ENCODE results near the gene ITPK1.
"Not testable (repeated sequence)": the region's sequence is repeated elsewhere in the genome, so short reads cannot be mapped to it uniquely, and the experiment has no call there.

ITPK1 gene

DNA sequence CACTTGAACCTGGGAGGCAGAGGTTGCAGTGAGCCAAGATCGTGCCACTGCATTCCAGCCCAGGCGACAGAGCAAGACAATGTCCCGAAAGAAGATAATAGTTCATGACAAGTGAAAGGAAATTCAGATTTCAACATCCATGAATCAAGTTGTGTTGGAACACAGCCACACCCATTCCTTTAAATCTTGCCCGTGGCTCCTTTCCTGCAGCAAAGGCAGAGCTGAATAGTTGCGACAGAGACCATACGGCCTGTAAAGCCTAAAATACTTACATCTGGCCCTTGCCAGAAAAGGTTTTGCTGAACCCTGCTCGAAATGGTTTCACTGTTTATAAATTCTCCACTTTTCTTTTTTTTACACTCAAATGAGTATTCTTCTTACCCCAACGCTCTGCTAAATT is 17.7 kb upstream of the ITPK1 start:
- H3K9ac ChIP-seq (ENCODE audit: low read length) = no peak overlapping the region

DNA sequence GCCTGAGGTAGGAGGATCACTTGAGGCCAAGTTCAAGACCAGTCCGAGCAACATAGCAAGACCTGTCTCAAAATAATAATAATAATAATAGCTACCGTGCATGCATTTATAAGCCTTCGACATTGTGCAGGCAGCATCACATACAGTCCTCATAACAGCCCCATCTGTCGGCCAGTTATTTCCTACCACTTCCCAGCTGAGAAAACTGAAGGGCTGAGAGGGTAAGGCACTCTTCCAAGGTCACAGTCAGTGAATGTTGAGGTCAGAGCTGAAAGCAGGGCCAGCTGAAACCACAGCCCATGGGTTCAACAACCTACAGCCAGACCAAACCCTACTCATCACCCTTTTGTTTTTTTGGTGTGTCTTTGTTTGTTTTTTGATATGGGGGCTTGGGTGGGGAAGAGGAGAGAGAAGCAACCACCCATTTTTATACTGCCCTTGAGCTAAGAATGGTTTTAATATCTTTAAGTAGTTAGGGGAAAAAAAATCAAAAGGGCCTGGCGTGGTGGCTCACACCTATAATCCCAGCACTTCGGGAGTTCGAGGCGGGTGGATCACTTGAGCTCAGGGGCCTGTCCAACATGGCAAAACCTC is 16.8 kb upstream of the ITPK1 start:
- peak; percentile 8 for DNase-seq
- Histone ChIP-seq H3F3A (ENCODE audit: insufficient read depth, low read length) (no peaks in the 10 kb centered on the region), H3K4me3 (ENCODE audit: low read length) (no peak overlapping the region), H3K9me2 (replicated peaks; ENCODE audit: insufficient read depth, low read length) (no peaks in the 10 kb centered on the region), H3K36me3 (replicated peaks; ENCODE audit: insufficient read depth, low read length) (no peaks in the 10 kb centered on the region), H2AFZ (ENCODE audit: low read length) (no peak overlapping the region), H3K27me3 (replicated peaks; ENCODE audit: insufficient read depth, low read length) (no peaks in the 10 kb centered on the region), H3K9ac (ENCODE audit: low read length) (no peak overlapping the region), H3K9me3 (replicated peaks; ENCODE audit: insufficient read depth, low read length) (no peaks in the 10 kb centered on the region), H3K4me2 (ENCODE audit: low read depth, low read length) (no peak overlapping the region), H3K79me2 (ENCODE audit: low read length) (no peaks in the 10 kb centered on the region), H3K4me1 (ENCODE audit: low read length) (no peaks in the 10 kb centered on the region), H3K27ac (ENCODE audit: low read length) (no peak overlapping the region), H4K20me1 (ENCODE audit: insufficient read depth, low read length) (no peaks in the 10 kb centered on the region)
- no peak for TF ChIP-seq EZH2 (optimal IDR thresholded peaks at IDR 0.05; ENCODE audit: low read depth, low read length)
- TF ChIP-seq, protein P1, sequence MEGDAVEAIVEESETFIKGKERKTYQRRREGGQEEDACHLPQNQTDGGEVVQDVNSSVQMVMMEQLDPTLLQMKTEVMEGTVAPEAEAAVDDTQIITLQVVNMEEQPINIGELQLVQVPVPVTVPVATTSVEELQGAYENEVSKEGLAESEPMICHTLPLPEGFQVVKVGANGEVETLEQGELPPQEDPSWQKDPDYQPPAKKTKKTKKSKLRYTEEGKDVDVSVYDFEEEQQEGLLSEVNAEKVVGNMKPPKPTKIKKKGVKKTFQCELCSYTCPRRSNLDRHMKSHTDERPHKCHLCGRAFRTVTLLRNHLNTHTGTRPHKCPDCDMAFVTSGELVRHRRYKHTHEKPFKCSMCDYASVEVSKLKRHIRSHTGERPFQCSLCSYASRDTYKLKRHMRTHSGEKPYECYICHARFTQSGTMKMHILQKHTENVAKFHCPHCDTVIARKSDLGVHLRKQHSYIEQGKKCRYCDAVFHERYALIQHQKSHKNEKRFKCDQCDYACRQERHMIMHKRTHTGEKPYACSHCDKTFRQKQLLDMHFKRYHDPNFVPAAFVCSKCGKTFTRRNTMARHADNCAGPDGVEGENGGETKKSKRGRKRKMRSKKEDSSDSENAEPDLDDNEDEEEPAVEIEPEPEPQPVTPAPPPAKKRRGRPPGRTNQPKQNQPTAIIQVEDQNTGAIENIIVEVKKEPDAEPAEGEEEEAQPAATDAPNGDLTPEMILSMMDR (IDR thresholded peaks at IDR 0.05; ENCODE audit: low read length) = peak; percentile 37

More for the DNA sequence above, 17.7 kb upstream of the ITPK1 start:
- H3K36me3 ChIP-seq (replicated peaks; ENCODE audit: insufficient read depth, low read length) = no peaks in the 10 kb centered on the region
- no peak overlapping the region for H3K27ac ChIP-seq (ENCODE audit: low read length)
- TF ChIP-seq EZH2 (optimal IDR thresholded peaks at IDR 0.05; ENCODE audit: low read depth, low read length) (no peak), EZH2phosphoT487 (IDR thresholded peaks at IDR 0.05; ENCODE audit: low read length) (no peak)
- TF ChIP-seq, protein P1 (IDR thresholded peaks at IDR 0.05; ENCODE audit: low read length) = no peak
- H2AFZ ChIP-seq (ENCODE audit: low read length) = no peak overlapping the region
- no peaks in the 10 kb centered on the region for H3K27me3 ChIP-seq (replicated peaks; ENCODE audit: insufficient read depth, low read length)
- no peak for DNase-seq
- H3F3A ChIP-seq (ENCODE audit: insufficient read depth, low read length) = no peaks in the 10 kb centered on the region
- no peaks in the 10 kb centered on the region for H3K4me1 ChIP-seq (ENCODE audit: low read length)
- no peaks in the 10 kb centered on the region for H4K20me1 ChIP-seq (ENCODE audit: insufficient read depth, low read length)
- H3K9me3 ChIP-seq (replicated peaks; ENCODE audit: insufficient read depth, low read length) = no peaks in the 10 kb centered on the region
- H3K4me2 ChIP-seq (ENCODE audit: low read depth, low read length) = no peak overlapping the region
- H3K9me2 ChIP-seq (replicated peaks; ENCODE audit: insufficient read depth, low read length) = no peaks in the 10 kb centered on the region
- no peaks in the 10 kb centered on the region for H3K79me2 ChIP-seq (ENCODE audit: low read length)
- H3K4me3 ChIP-seq (ENCODE audit: low read length) = no peak overlapping the region

DNA sequence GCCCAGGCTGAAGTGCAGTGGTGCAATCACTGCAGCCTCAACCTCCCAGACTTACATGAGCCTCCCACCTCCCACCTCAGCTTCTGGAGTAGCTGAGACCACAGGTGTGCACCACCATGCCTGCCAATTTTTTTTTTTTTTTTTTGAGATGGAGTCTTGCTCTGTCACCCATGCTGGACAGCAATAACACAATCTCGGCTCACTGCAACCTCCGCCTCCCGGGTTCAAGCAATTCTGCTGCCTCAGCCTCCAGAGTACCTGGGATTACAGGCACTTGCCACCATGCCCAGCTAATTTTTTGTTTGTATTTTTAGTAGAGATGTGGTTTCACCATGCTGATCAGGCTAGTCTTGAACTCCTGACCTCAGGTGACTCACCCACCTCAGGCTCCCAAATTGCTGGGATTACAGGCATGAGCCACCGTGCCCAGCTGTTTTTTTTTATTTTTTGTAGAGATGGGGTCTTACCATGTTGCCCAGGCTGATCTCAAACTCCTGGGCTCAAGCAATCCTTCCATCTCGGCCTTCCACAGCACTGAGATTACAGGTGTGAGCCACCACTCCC is 15.6 kb upstream of the ITPK1 start:
- H3K4me2 ChIP-seq (ENCODE audit: low read depth, low read length); H2AFZ ChIP-seq (ENCODE audit: low read length); H3K9ac ChIP-seq (ENCODE audit: low read length); H3F3A ChIP-seq (ENCODE audit: insufficient read depth, low read length); DNase-seq; H3K9me2 ChIP-seq (replicated peaks; ENCODE audit: insufficient read depth, low read length); H3K36me3 ChIP-seq (replicated peaks; ENCODE audit: insufficient read depth, low read length); H3K27ac ChIP-seq (ENCODE audit: low read length); H3K79me2 ChIP-seq (ENCODE audit: low read length); H3K27me3 ChIP-seq (replicated peaks; ENCODE audit: insufficient read depth, low read length); H3K4me3 ChIP-seq (ENCODE audit: low read length); H3K9me3 ChIP-seq (replicated peaks; ENCODE audit: insufficient read depth, low read length); H4K20me1 ChIP-seq (ENCODE audit: insufficient read depth, low read length); H3K4me1 ChIP-seq (ENCODE audit: low read length): not testable (repeated sequence)

DNA sequence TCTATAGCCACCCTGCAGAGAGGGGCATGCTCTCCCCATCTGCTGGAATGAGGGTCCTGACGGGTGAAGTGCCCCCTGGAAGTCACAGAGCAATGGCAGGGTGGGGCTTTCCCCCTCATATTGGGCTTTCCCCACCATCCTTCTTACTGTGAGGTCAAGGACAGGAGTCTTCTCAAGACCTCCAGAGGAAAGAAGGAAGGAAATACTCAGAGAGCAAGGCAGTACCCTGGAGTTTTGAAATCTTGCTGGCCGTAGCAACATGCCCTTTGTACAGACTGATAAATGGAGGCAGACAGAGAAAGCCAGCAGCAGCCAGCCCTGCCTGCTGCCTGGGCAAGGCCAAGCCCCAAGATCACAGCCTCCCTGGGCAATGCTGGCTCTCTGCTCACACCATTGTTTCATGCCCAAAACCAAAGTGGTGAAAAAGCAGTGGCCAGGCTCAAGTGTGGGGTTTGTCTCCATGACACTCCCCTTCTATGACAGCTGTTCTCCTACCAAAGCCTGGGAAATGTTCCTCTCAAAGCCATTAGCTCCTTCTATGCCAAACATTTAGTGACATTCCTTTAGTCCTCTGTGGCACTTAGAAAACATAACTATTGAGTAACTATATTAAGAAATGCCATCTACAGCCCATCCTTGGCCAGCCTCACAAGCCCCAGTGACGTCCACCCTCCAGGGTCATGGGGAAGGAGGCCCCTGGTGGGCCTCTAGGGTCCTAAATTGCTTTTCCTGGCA is 13.2 kb upstream of the ITPK1 start:
- no peak for DNase-seq
- no peak overlapping the region for H3K4me2 ChIP-seq (ENCODE audit: low read depth, low read length)

More for the DNA sequence above, 13.2 kb upstream of the ITPK1 start:
- Histone ChIP-seq H3K9me3 (replicated peaks; ENCODE audit: insufficient read depth, low read length) (no peaks in the 10 kb centered on the region), H3K4me3 (ENCODE audit: low read length) (no peak overlapping the region), H3K36me3 (replicated peaks; ENCODE audit: insufficient read depth, low read length) (no peaks in the 10 kb centered on the region), H3K9me2 (replicated peaks; ENCODE audit: insufficient read depth, low read length) (no peaks in the 10 kb centered on the region), H2AFZ (ENCODE audit: low read length) (no peak overlapping the region), H3K27me3 (replicated peaks; ENCODE audit: insufficient read depth, low read length) (no peaks in the 10 kb centered on the region), H3K4me1 (ENCODE audit: low read length) (no peaks in the 10 kb centered on the region), H3K79me2 (ENCODE audit: low read length) (no peaks in the 10 kb centered on the region), H3K9ac (ENCODE audit: low read length) (no peak overlapping the region), H4K20me1 (ENCODE audit: insufficient read depth, low read length) (no peaks in the 10 kb centered on the region), H3K27ac (ENCODE audit: low read length) (no peak overlapping the region), H3F3A (ENCODE audit: insufficient read depth, low read length) (no peaks in the 10 kb centered on the region)
- TF ChIP-seq EZH2 (optimal IDR thresholded peaks at IDR 0.05; ENCODE audit: low read depth, low read length) (no peak), EZH2phosphoT487 (IDR thresholded peaks at IDR 0.05; ENCODE audit: low read length) (no peak)
- TF ChIP-seq, protein P1 (IDR thresholded peaks at IDR 0.05; ENCODE audit: low read length) = no peak
